ENCODE measurements around the gene ANXA6. TPM values are rescaled to one million over a fixed set of nuclear protein-coding genes. Genes with fewer than 3 reads are reported as not detected.

ANXA6 gene
- total RNA-seq, 1 experiment from 2014 or later = 16.4 TPM

DNA sequence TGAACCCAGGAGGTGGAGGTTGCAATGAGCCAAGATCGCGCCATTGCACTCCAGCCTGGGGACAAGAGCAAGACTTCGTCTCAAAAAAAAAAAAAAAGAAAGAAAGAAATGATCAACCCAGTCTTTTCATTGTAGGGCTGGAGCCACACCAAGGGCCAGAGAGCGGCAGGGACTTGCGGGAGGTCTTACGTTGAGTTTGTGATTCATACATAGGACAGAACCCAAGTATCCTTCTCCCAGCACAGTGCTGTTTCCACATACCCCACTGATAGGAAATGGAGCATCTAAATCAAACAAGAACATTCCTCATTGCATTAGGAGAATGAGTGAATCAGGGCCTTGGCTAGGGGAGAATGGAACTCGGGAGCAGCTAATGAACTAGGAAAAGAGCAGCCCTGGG is 73.2 kb downstream of the ANXA6 start:
- no peak for DNase-seq
- H3K27me3 Mint-ChIP-seq (ENCODE audit: unreplicated experiment) = no peaks in the 10 kb centered on the region
- peaks cover 72% of the 10 kb centered on the region for H3K4me1 Mint-ChIP-seq (ENCODE audit: low read depth, unreplicated experiment)
- H3K27ac Mint-ChIP-seq (ENCODE audit: unreplicated experiment) = peak overlapping the region; percentile 85
- peaks cover 76% of the 10 kb centered on the region for H3K36me3 Mint-ChIP-seq (ENCODE audit: insufficient read depth, unreplicated experiment)
- H3K4me3 Mint-ChIP-seq (ENCODE audit: low read depth, unreplicated experiment) = peak overlapping the region; percentile 75
- CTCF ChIA-PET = interaction anchor here (0.9 to 1.3 kb wide), 2 partner anchors 10 to 12 kb away, joined by 4 read pairs; no protein-coding TSS in a partner anchor
- H3K9me3 Mint-ChIP-seq (ENCODE audit: low read depth, unreplicated experiment) = no peaks in the 10 kb centered on the region
- BruUV-seq (replicated peaks) = no TSS peak
- TF ChIP-seq CTCF (IDR thresholded peaks at IDR 0.05; ENCODE audit: unreplicated experiment) = no peak
- intact Hi-C loops (cut with micrococcal nuclease; ENCODE audit: unreplicated experiment) = no loop called here

DNA sequence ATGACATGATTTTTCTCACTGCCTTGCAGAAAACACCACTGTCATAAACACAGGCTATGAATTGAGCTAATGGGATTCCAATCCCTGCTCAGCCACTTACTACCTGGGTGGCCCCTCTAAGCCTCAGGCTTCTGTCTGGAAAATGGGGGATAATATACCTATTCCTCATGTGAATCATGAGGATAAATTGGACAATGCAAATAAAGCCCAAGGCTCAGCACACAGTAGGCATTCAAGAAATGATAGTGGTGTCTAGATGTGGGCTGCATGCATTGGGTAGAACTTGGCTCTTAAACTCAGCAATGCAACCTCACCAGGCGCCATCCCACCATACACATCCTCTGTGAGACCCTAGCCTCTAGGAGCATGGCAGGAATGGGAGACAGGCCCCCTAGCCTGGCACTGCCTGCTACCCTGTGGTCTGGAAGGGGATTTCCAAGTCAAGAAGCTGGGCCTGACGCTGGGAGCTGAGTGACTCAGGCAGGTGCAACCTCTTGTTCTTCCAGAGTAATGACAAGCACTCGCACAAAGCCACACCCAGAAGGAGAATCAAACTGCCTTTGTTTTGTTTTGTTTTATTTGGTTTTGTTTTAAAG is 74.4 kb downstream of the ANXA6 start:
- Mint-ChIP-seq H3K27me3 (ENCODE audit: unreplicated experiment) (no peaks in the 10 kb centered on the region), H3K36me3 (ENCODE audit: insufficient read depth, unreplicated experiment) (peaks cover 87% of the 10 kb centered on the region), H3K9me3 (ENCODE audit: low read depth, unreplicated experiment) (no peaks in the 10 kb centered on the region), H3K4me3 (ENCODE audit: low read depth, unreplicated experiment) (peak overlapping the region; percentile 75), H3K4me1 (ENCODE audit: low read depth, unreplicated experiment) (peaks cover 73% of the 10 kb centered on the region), H3K27ac (ENCODE audit: unreplicated experiment) (peak overlapping the region; percentile 85)
- intact Hi-C loops (cut with micrococcal nuclease; ENCODE audit: unreplicated experiment) = loop anchor here (2.0 kb wide), 1 partner anchor 32 kb away; no protein-coding TSS in a partner anchor
- no TSS peak for BruUV-seq (replicated peaks)
- DNase-seq = peak; percentile 89
- CTCF ChIA-PET = interaction anchor here (0.7 to 3.0 kb wide), 10 partner anchors 8 to 383 kb away, joined by 3 to 13 read pairs (median 4); no protein-coding TSS in a partner anchor
- no peak for TF ChIP-seq CTCF (IDR thresholded peaks at IDR 0.05; ENCODE audit: unreplicated experiment)

- H3K4me1 Mint-ChIP-seq (ENCODE audit: low read depth, unreplicated experiment) = peaks cover 78% of the 10 kb centered on the region
- peaks cover 95% of the 10 kb centered on the region for H3K36me3 Mint-ChIP-seq (ENCODE audit: insufficient read depth, unreplicated experiment)
- BruUV-seq (replicated peaks) = no TSS peak
- no peaks in the 10 kb centered on the region for H3K9me3 Mint-ChIP-seq (ENCODE audit: low read depth, unreplicated experiment)
- intact Hi-C loops (cut with micrococcal nuclease; ENCODE audit: unreplicated experiment) = loop anchor here (1.0 to 2.0 kb wide), 2 partner anchors 11 to 32 kb away; no protein-coding TSS in a partner anchor
- peak overlapping the region; percentile 75 for H3K4me3 Mint-ChIP-seq (ENCODE audit: low read depth, unreplicated experiment)
- peak; percentile 64 for DNase-seq
- CTCF ChIA-PET = interaction anchor here (0.7 to 3.0 kb wide), 6 partner anchors 17 to 383 kb away, joined by 3 to 13 read pairs (median 7); no protein-coding TSS in a partner anchor
- no peak for TF ChIP-seq CTCF (IDR thresholded peaks at IDR 0.05; ENCODE audit: unreplicated experiment)
- peak overlapping the region; percentile 85 for H3K27ac Mint-ChIP-seq (ENCODE audit: unreplicated experiment)
- H3K27me3 Mint-ChIP-seq (ENCODE audit: unreplicated experiment) = no peaks in the 10 kb centered on the region
Observed at GRCh38 chr5:151082282-151082902, 75.2 kb downstream of the ANXA6 start.

DNA sequence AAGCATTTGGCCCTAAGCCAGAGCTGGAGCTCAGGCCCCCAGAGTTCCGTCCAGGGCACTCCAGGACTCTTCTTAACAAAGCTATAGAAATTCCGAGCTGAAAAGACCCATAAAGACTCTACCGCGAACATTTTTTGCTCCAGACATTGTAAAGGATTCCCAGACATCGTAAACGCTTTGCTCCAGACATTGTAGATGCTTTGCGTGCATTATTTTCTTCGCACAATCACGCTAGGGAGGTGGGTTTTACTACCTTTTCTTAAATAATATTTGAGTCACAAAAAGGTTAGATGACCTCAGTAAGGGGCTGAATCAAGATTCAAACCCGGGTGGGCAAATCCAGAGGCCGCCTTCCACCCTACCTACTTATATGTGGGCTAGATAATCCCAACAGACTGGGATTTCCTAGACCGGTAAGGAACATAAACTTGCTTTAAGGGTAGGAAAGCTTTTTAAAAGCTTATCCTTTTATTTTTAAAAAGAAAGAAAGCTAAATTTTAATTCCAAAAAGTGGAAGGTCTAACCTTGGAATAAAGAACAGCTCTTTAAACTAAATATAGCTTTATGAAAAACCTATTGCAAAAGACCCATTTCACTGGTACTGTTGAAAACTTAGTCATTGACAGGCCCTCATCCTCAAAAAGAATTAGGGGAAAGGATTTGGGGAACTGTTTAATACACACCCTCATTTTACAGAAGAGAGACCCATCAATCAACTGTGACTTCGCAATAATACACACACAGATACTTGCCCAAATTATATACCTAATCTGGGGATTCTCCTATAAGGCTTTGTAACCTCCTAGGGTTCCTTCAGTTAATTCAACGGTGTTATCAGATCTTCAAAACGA is 75.9 kb downstream of the ANXA6 start:
- peak overlapping the region; percentile 75 for H3K4me3 Mint-ChIP-seq (ENCODE audit: low read depth, unreplicated experiment)
- intact Hi-C loops (cut with micrococcal nuclease; ENCODE audit: unreplicated experiment) = loop anchor here (1.0 to 2.0 kb wide), 2 partner anchors 12 to 33 kb away; no protein-coding TSS in a partner anchor
- H3K27me3 Mint-ChIP-seq (ENCODE audit: unreplicated experiment) = no peaks in the 10 kb centered on the region
- peaks cover 99% of the 10 kb centered on the region for H3K36me3 Mint-ChIP-seq (ENCODE audit: insufficient read depth, unreplicated experiment)
- TSS peak; percentile 83 for BruUV-seq (replicated peaks)
- CTCF ChIA-PET = interaction anchor here (0.9 to 3.0 kb wide), 6 partner anchors 17 to 44 kb away, joined by 3 to 13 read pairs (median 7); no protein-coding TSS in a partner anchor
- no peak for TF ChIP-seq CTCF (IDR thresholded peaks at IDR 0.05; ENCODE audit: unreplicated experiment)
- peaks cover 82% of the 10 kb centered on the region for H3K4me1 Mint-ChIP-seq (ENCODE audit: low read depth, unreplicated experiment)
- H3K27ac Mint-ChIP-seq (ENCODE audit: unreplicated experiment) = peak overlapping the region; percentile 85
- no peak for DNase-seq
- H3K9me3 Mint-ChIP-seq (ENCODE audit: low read depth, unreplicated experiment) = no peaks in the 10 kb centered on the region

Measured in Calu3 (cell line).